KMS-11 (cell line): ENCODE results near the gene KRT78.

ENCODE experiments used
- H2AFZ ChIP-seq: fragments of 200-600 bp; sonication (generic); 2 replicates; pipeline ENCODE4 v1.6.1; 2016; ENCODE audit warnings: antibody characterized with exemption, mixed run types, low read depth
- H3K27ac ChIP-seq: fragments of 200-600 bp; sonication (generic); 2 replicates; pipeline ENCODE4 v1.6.1; 2016; ENCODE audit warnings: mild to moderate bottlenecking, mixed run types
- H3K27me3 ChIP-seq: fragments of 200-600 bp; sonication (generic); 2 replicates; pipeline ENCODE4 v1.6.1; 2017; ENCODE audit warnings: mild to moderate bottlenecking, low read depth, mixed run types, moderate library complexity; ENCODE audit not compliant: insufficient read depth
- H3K36me3 ChIP-seq: fragments of 200-600 bp; sonication (generic); 2 replicates; pipeline ENCODE4 v1.6.1; 2017; ENCODE audit warnings: mild to moderate bottlenecking, mixed run types; ENCODE audit not compliant: insufficient read depth
- H3K4me1 ChIP-seq: fragments of 200-600 bp; sonication (generic); 2 replicates; pipeline ENCODE4 v1.6.1; 2016; ENCODE audit warnings: mild to moderate bottlenecking, low read depth, mixed run types; ENCODE audit not compliant: poor library complexity, severe bottlenecking
- H3K4me2 ChIP-seq: fragments of 200-600 bp; sonication (generic); 2 replicates; pipeline ENCODE4 v1.7.0; 2016; ENCODE audit warnings: mild to moderate bottlenecking, mixed run types
- H3K4me3 ChIP-seq: fragments of 200-600 bp; sonication (generic); IDR thresholded peaks from 2 replicates; pipeline ENCODE4 v1.6.1; 2017; ENCODE audit warnings: low read depth, low read length, mixed read lengths; ENCODE audit not compliant: insufficient read depth
- H3K79me2 ChIP-seq: fragments of 200-600 bp; sonication (generic); 2 replicates; pipeline ENCODE4 v1.6.1; 2016; ENCODE audit warnings: low read depth, mixed run types; ENCODE audit not compliant: insufficient read depth
- H3K9ac ChIP-seq: fragments of 200-600 bp; sonication (generic); 2 replicates; pipeline ENCODE4 v1.6.1; 2016; ENCODE audit warnings: mild to moderate bottlenecking, mixed run types
- H4K20me1 ChIP-seq: fragments of 200-600 bp; sonication (generic); 2 replicates; pipeline ENCODE4 v1.6.1; 2016; ENCODE audit warnings: mild to moderate bottlenecking, mixed run types; ENCODE audit not compliant: insufficient read depth
- CTCF ChIP-seq: fragments of 200-600 bp; sonication (generic); conservative IDR thresholded peaks from 2 replicates; pipeline ENCODE4 v1.6.1; 2017; ENCODE audit warnings: low read depth, mild to moderate bottlenecking, antibody characterized with exemption, low read length, moderate library complexity, mixed read lengths

KRT78 gene

DNA sequence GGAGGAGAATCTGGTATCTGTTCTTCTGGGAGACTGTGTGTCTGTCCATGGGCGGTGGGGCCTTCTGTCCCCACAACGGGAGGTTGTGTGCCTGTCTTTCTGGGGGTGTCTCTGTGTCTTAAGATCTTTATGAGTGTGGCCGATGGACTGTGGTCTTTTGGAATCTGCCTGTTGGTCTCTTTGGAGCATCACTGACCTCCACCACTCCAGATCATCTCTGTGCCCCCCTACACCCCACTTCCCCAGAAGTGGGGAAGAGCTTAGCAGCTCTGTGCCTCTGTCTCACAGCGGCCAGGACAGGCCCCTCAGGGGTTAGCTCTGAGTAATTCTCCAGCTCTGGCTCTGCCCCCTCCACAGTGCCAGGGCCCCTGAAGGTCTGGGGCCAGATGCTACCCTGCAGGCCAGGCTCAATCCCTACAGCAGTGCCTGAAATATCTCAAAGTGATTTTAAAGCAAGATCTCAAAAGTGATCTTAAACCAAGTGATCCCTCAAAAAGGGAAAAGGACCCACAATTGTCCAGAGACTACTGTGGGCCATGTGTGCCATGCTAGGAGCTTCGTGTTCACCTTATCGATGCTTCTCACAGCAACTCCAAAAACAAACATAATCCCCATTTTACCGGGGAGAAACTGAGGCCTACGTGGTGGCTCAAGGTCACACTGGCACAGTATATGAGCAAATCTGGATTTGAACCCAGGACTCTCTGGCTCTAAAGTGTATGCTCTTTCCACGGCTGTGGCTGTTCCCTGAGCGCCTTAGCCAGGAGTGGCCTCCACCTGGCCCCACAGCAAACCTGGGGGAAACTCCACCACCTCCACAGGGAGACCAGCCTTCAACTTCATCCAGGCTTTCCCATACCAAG is 26.0 kb upstream of the KRT78 start:
- Histone ChIP-seq H3K27ac (peak overlapping the region; percentile 29; the same call in 1 of the 2 replicates), H3K79me2 (no peaks in the 10 kb centered on the region), H3K27me3 (no peaks in the 10 kb centered on the region), H3K36me3 (no peaks in the 10 kb centered on the region), H4K20me1 (no peaks in the 10 kb centered on the region), H3K4me2 (peak overlapping the region; percentile 87), H3K4me3 (no peak overlapping the region), H3K4me1 (peaks cover 53% of the 10 kb centered on the region), H2AFZ (peak overlapping the region; percentile 90), H3K9ac (peak overlapping the region; percentile 99)
- TF ChIP-seq CTCF: no peak

GRCh38 chr12:52873832-52874572 is 25.2 kb upstream of the KRT78 start:
- peaks cover 48% of the 10 kb centered on the region for H3K4me1 ChIP-seq
- peak overlapping the region; percentile 99 for H3K9ac ChIP-seq
- H3K27ac ChIP-seq: peak overlapping the region; percentile 71
- no peaks in the 10 kb centered on the region for H3K79me2 ChIP-seq
- H2AFZ ChIP-seq: peak overlapping the region; percentile 90
- no peaks in the 10 kb centered on the region for H3K36me3 ChIP-seq
- peak overlapping the region; percentile 87 for H3K4me2 ChIP-seq
- H3K27me3 ChIP-seq: no peaks in the 10 kb centered on the region
- TF ChIP-seq CTCF: no peak
- H3K4me3 ChIP-seq: no peak overlapping the region
- H4K20me1 ChIP-seq: no peaks in the 10 kb centered on the region

DNA sequence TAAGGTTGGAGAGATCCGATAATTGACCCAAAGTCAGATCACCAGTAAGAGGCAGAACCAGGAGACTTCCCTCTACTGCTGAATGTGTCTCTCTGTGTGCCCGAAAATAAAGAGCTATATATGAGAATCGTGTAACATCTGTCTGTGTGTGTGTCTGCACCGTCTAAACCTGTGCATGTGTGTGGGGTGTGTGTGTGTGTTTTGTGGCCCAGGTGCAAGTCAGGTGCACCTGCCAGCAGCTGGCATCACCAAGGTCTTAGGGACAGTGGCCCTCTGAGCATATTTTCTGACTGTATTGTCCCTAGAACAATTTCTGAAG is 24.7 kb upstream of the KRT78 start:
- H3K4me2 ChIP-seq: peak overlapping the region; percentile 85
- H3K27ac ChIP-seq: peak overlapping the region; percentile 71
- peak overlapping the region; percentile 90 for H2AFZ ChIP-seq
- H3K79me2 ChIP-seq: no peaks in the 10 kb centered on the region
- H3K4me1 ChIP-seq: peaks cover 42% of the 10 kb centered on the region
- H3K9ac ChIP-seq: peak overlapping the region; percentile 99
- no peaks in the 10 kb centered on the region for H4K20me1 ChIP-seq
- H3K27me3 ChIP-seq: no peaks in the 10 kb centered on the region
- no peaks in the 10 kb centered on the region for H3K36me3 ChIP-seq
- no peak for TF ChIP-seq CTCF
- H3K4me3 ChIP-seq: no peak overlapping the region

- H3K9ac ChIP-seq: peak overlapping the region; percentile 99; the same call in 1 of the 2 replicates
- no peak overlapping the region for H3K4me3 ChIP-seq
- H2AFZ ChIP-seq: no peak overlapping the region
- no peak for TF ChIP-seq CTCF
- peaks cover 36% of the 10 kb centered on the region for H3K4me1 ChIP-seq
- H3K79me2 ChIP-seq: no peaks in the 10 kb centered on the region
- no peaks in the 10 kb centered on the region for H3K27me3 ChIP-seq
- H3K36me3 ChIP-seq: no peaks in the 10 kb centered on the region
- peak overlapping the region; percentile 85 for H3K4me2 ChIP-seq
- no peak overlapping the region for H3K27ac ChIP-seq
- no peaks in the 10 kb centered on the region for H4K20me1 ChIP-seq
Measured at GRCh38 chr12:52872644-52873389, 24.0 kb upstream of the KRT78 start.
